Measurements from ENCODE around the gene OCEL1.

DNA sequence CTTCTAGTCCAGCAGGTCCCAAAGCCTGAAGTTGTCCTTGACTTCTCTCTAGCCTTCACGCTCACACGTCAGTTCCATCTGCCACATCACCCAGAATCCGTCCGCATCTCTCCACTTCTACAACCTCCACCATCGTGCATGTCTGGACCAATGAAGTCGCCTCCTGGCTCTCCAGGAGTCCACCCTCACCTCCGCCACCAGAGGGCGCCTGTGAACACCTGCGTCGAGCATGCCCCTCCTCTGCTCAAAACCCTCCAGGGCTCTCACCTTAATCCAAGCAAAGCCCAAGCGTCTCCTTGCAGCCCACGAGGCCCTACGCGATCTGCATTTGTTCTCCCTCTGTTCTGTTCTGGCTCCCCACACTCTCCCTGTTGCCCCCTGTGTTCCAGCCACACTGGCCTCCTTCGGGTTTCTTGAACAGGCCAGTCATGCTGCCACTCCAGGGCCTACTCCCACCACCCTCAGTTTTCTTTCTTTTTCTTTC is 34.9 kb downstream of the OCEL1 start:
- TF ChIP-seq, protein P1, sequence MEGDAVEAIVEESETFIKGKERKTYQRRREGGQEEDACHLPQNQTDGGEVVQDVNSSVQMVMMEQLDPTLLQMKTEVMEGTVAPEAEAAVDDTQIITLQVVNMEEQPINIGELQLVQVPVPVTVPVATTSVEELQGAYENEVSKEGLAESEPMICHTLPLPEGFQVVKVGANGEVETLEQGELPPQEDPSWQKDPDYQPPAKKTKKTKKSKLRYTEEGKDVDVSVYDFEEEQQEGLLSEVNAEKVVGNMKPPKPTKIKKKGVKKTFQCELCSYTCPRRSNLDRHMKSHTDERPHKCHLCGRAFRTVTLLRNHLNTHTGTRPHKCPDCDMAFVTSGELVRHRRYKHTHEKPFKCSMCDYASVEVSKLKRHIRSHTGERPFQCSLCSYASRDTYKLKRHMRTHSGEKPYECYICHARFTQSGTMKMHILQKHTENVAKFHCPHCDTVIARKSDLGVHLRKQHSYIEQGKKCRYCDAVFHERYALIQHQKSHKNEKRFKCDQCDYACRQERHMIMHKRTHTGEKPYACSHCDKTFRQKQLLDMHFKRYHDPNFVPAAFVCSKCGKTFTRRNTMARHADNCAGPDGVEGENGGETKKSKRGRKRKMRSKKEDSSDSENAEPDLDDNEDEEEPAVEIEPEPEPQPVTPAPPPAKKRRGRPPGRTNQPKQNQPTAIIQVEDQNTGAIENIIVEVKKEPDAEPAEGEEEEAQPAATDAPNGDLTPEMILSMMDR (IDR thresholded peaks at IDR 0.05), result peak; percentile 66 to 90 (median 88)
- TF ChIP-seq POLR2A (IDR thresholded peaks at IDR 0.05), result no peak
